A673 (cell line): Measurements from ENCODE around the gene TWSG1. TPM values are rescaled to one million over a fixed set of nuclear protein-coding genes. Genes with fewer than 3 reads are reported as not detected.

ENCODE experiments used
- BruUV-seq: library from RNA; stranded (reverse); fragments of 400-500 nt; replicated peaks from 2 replicates; lab custom pipeline; 2021; lab: Mats Ljungman, UMichigan
- CTCF ChIA-PET: fragments of 300-600 bp; sonication (Branson Sonifier 250); formaldehyde crosslinking; loops from one replicate; lab custom pipeline; 2022; ENCODE audit warnings: antibody characterized with exemption; lab: Charles Lee
- POLR2A ChIA-PET: fragments of 300-600 bp; sonication (Branson Sonifier 250); formaldehyde crosslinking; loops from one replicate; lab custom pipeline; 2022; ENCODE audit warnings: antibody characterized with exemption; ENCODE audit not compliant: low non-redundant PET; lab: Charles Lee
- DNase-seq: peaks from one replicate; pipeline ENCODE4 v3.0.0-alpha.2; 2015; ENCODE audit warnings: low spot score
- H3K27ac ChIP-seq: fragments of 200-600 bp; sonication (generic); 2 replicates; pipeline ENCODE4 v1.5.1; 2016; ENCODE audit warnings: mixed run types, low read depth, mild to moderate bottlenecking, mixed read lengths, antibody characterized with exemption, low read length; ENCODE audit not compliant: poor library complexity, severe bottlenecking
- H3K27me3 ChIP-seq: fragments of 200-600 bp; sonication (generic); replicated peaks from 2 replicates; pipeline ENCODE4 v1.6.1; 2017; ENCODE audit warnings: mixed run types, low read depth, mild to moderate bottlenecking, mixed read lengths, antibody characterized with exemption, low read length; ENCODE audit not compliant: insufficient read depth, poor library complexity
- H3K36me3 ChIP-seq: fragments of 200-600 bp; sonication (generic); 2 replicates; pipeline ENCODE4 v1.6.1; 2016; ENCODE audit warnings: mixed run types, mild to moderate bottlenecking, mixed read lengths, antibody characterized with exemption, low read length; ENCODE audit not compliant: insufficient read depth, poor library complexity, severe bottlenecking
- H3K4me1 ChIP-seq: fragments of 200-600 bp; sonication (generic); 2 replicates; pipeline ENCODE4 v1.6.1; 2017; ENCODE audit warnings: mixed run types, mild to moderate bottlenecking, mixed read lengths, antibody characterized with exemption, low read length; ENCODE audit not compliant: insufficient read depth, poor library complexity, severe bottlenecking
- H3K4me3 ChIP-seq: fragments of 200-600 bp; sonication (generic); 2 replicates; pipeline ENCODE4 v1.5.1; 2016; ENCODE audit warnings: low read depth, mixed run types, mild to moderate bottlenecking, mixed read lengths, low read length; ENCODE audit not compliant: poor library complexity, severe bottlenecking
- H3K9me3 ChIP-seq: fragments of 200-600 bp; sonication (generic); 2 replicates; pipeline ENCODE4 v1.6.1; 2016; ENCODE audit warnings: mixed run types, low read depth, mild to moderate bottlenecking, mixed read lengths, antibody characterized with exemption, low read length; ENCODE audit not compliant: poor library complexity, severe bottlenecking
- EZH2 ChIP-seq: fragments of 200-600 bp; sonication (generic); IDR thresholded peaks from 2 replicates; pipeline ENCODE4 v1.6.1; 2017; ENCODE audit warnings: borderline replicate concordance, low read depth, mild to moderate bottlenecking, mixed read lengths, antibody characterized with exemption, low read length; ENCODE audit not compliant: poor library complexity, severe bottlenecking
- intact Hi-C: fragments of 100-400 bp; cut with micrococcal nuclease; formaldehyde crosslinking; loops from one replicate; pipeline ENCODE4 v1.10.0; 2022; ENCODE audit not compliant: unreplicated experiment
- total RNA-seq: library from RNA; stranded (reverse); gene quantifications from 2 replicates; pipeline ENCODE4 v1.2.3, GENCODE V29; 2021
- TF ChIP-seq, protein P1 (sequence below): fragments of 300-800, 200-600 bp; sonication (generic); conservative IDR thresholded peaks from 2 replicates; pipeline ENCODE4 v1.5.1; 2017; ENCODE audit warnings: low read depth, mild to moderate bottlenecking, antibody characterized with exemption, low read length, moderate library complexity, mixed read lengths

TWSG1 gene
- total RNA-seq, 1 experiment from 2014 or later: 34.9 TPM

DNA sequence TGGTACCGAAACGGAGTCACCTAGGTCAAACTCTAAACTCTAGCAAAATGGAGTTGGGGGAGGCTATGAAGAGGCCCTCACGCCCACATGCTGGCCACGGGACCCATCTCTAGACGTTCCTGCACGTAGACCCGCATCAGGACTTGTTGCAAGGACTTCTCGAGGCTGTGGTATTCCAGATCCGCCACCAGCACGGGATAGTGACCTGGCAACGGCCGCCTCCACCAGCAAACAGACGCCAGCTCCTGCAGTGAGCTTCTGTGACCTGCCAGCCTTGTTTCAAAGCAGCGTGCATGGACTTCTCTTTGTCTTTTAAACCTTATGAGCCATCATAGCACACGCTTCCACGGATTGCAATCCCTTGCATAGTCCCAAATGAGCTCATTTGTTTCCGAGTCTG is 100.5 kb downstream of the TWSG1 start:
- H3K4me1 ChIP-seq: peaks cover 3% of the 10 kb centered on the region
- H3K27ac ChIP-seq: no peak overlapping the region
- BruUV-seq: no TSS peak
- TF ChIP-seq, protein P1, sequence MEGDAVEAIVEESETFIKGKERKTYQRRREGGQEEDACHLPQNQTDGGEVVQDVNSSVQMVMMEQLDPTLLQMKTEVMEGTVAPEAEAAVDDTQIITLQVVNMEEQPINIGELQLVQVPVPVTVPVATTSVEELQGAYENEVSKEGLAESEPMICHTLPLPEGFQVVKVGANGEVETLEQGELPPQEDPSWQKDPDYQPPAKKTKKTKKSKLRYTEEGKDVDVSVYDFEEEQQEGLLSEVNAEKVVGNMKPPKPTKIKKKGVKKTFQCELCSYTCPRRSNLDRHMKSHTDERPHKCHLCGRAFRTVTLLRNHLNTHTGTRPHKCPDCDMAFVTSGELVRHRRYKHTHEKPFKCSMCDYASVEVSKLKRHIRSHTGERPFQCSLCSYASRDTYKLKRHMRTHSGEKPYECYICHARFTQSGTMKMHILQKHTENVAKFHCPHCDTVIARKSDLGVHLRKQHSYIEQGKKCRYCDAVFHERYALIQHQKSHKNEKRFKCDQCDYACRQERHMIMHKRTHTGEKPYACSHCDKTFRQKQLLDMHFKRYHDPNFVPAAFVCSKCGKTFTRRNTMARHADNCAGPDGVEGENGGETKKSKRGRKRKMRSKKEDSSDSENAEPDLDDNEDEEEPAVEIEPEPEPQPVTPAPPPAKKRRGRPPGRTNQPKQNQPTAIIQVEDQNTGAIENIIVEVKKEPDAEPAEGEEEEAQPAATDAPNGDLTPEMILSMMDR: no peak
- TF ChIP-seq EZH2: no peak
- H3K9me3 ChIP-seq: no peaks in the 10 kb centered on the region
- H3K4me3 ChIP-seq: no peak overlapping the region
- intact Hi-C loops: no loop called here
- DNase-seq: no peak
- no peaks in the 10 kb centered on the region for H3K27me3 ChIP-seq
- POLR2A ChIA-PET: no interaction called here
- H3K36me3 ChIP-seq: no peaks in the 10 kb centered on the region
- CTCF ChIA-PET: no interaction called here

DNA sequence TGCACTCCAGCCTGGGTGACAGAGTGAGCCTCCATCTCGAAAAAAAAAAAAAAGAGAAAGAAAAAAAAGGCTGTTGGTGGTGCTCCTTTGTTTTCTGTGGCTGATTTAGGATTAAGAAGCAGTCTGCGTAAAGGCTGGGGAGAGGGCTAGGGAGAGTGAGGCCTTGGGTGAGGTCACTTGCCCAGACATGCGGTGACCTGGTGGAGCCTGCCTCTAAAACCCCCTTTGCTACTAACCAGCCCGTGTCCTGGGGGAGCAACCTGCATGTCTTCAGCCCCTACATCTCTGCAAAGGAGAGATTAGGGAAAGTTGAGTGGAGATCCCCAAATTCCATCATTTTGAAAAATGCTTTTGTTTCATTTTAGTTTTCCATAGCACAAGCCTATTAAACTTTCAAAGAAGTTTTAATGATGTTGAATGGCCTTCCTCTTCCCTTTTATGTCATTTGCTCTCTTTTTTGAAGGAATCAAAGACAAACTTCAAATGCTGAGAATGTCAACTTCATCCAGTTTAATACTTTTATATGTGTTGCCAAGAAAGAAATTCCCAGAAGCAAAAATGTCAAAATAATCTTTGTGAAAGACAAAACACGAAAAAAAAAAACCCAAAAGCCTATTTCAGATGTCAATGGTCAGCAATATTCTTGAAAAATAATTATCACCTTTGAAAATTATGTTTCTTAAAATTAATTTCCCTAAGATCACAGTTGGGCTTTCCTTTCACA is 101.8 kb downstream of the TWSG1 start:
- no TSS peak for BruUV-seq
- POLR2A ChIA-PET: no interaction called here
- intact Hi-C loops: no loop called here

DNA sequence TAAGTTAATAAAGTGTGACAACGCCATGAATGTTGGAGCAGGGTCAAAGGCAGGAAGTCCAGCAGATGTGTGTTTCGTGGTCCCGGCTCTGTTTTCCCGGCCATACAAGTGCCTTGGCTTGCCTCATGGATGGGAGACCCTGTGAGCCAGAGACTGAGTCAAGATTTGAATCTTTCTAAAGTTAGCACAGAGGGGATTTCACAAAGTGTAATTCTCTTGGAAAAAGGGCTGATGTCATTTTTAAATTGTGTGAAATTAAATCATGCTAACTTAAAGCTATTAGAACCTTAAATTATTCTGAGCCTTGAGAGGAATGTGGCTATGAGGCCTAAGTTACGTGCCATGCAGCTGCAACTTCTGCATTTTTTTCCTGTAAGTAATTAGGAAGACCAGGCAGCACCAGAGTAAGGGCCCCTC is 102.5 kb downstream of the TWSG1 start:
- ChIA-PET CTCF (no interaction called here), POLR2A (no interaction called here)
- Histone ChIP-seq H3K4me3 (no peak overlapping the region), H3K4me1 (peaks cover 3% of the 10 kb centered on the region), H3K27me3 (no peaks in the 10 kb centered on the region), H3K36me3 (no peaks in the 10 kb centered on the region), H3K9me3 (no peaks in the 10 kb centered on the region), H3K27ac (peak overlapping the region; percentile 4)
- intact Hi-C loops: no loop called here
- BruUV-seq: no TSS peak
- TF ChIP-seq EZH2: no peak
- TF ChIP-seq, protein P1: no peak
- peak; percentile 22 for DNase-seq

More for the DNA sequence above, 101.8 kb downstream of the TWSG1 start:
- no peak overlapping the region for H3K4me3 ChIP-seq
- TF ChIP-seq, protein P1: no peak
- TF ChIP-seq EZH2: no peak
- H3K27ac ChIP-seq: peak overlapping the region; percentile 4
- H3K36me3 ChIP-seq: no peaks in the 10 kb centered on the region
- CTCF ChIA-PET: no interaction called here
- no peaks in the 10 kb centered on the region for H3K9me3 ChIP-seq
- DNase-seq: no peak
- peaks cover 3% of the 10 kb centered on the region for H3K4me1 ChIP-seq
- H3K27me3 ChIP-seq: no peaks in the 10 kb centered on the region
